HEK293 (cell line): ENCODE results near the gene UBA1.
A peak's percentile ranks its signal among the peaks of the same experiment; 100 is the strongest.

Experiments
- ATF2 ChIP-seq: fragments of 450-650 bp; formaldehyde crosslinking; IDR thresholded peaks from 2 replicates; pipeline ENCODE4 v1.5.1; 2016; ENCODE audit warnings: missing biosample characterization, missing genetic modification characterization, low read depth
- HOXC10 ChIP-seq: sonication (generic); formaldehyde crosslinking; IDR thresholded peaks from 2 replicates; pipeline ENCODE4 v1.8.1; 2023; ENCODE audit warnings: mild to moderate bottlenecking, missing genetic modification reagents
- KLF10 ChIP-seq: fragments of 450-650 bp; IDR thresholded peaks from 2 replicates; pipeline ENCODE4 v1.5.1; 2018; ENCODE audit warnings: missing biosample characterization, mild to moderate bottlenecking, missing genetic modification characterization
- KLF16 ChIP-seq: fragments of 450-650 bp; formaldehyde crosslinking; IDR thresholded peaks from 2 replicates; pipeline ENCODE4 v1.5.1; 2017; ENCODE audit warnings: missing biosample characterization, missing genetic modification characterization
- MYNN ChIP-seq: fragments of 450-650 bp; formaldehyde crosslinking; IDR thresholded peaks from 2 replicates; pipeline ENCODE4 v1.5.1; 2016; ENCODE audit warnings: missing biosample characterization, missing genetic modification characterization, borderline replicate concordance
- MZF1 ChIP-seq: fragments of 450-650 bp; formaldehyde crosslinking; IDR thresholded peaks from 2 replicates; pipeline ENCODE4 v1.5.1; 2017; ENCODE audit warnings: missing biosample characterization, missing genetic modification characterization, borderline replicate concordance
- SALL2 ChIP-seq: fragments of 450-650 bp; formaldehyde crosslinking; IDR thresholded peaks from 2 replicates; pipeline ENCODE4 v1.5.0; 2017; ENCODE audit warnings: missing biosample characterization, mild to moderate bottlenecking, missing genetic modification characterization, borderline replicate concordance
- YY1 ChIP-seq: fragments of 450-650 bp; formaldehyde crosslinking; IDR thresholded peaks from 2 replicates; pipeline ENCODE4 v1.5.1; 2018; ENCODE audit warnings: missing biosample characterization, missing genetic modification characterization
- ZBTB26 ChIP-seq: fragments of 450-650 bp; formaldehyde crosslinking; optimal IDR thresholded peaks from 2 replicates; pipeline ENCODE3; 2016; ENCODE audit warnings: missing biosample characterization, mild to moderate bottlenecking, missing genetic modification characterization
- ZBTB49 ChIP-seq: fragments of 450-650 bp; formaldehyde crosslinking; IDR thresholded peaks from 2 replicates; pipeline ENCODE4 v1.5.1; 2016; ENCODE audit warnings: missing biosample characterization, missing genetic modification characterization, low read depth
- ZBTB7A ChIP-seq: fragments of 450-650 bp; formaldehyde crosslinking; IDR thresholded peaks from 2 replicates; pipeline ENCODE4 v1.5.1; 2016; ENCODE audit warnings: low read depth, missing biosample characterization, missing genetic modification characterization
- ZFP41 ChIP-seq: fragments of 450-650 bp; formaldehyde crosslinking; IDR thresholded peaks from 2 replicates; pipeline ENCODE4 v1.5.1; 2016; ENCODE audit warnings: missing biosample characterization, missing genetic modification characterization, borderline replicate concordance
- ZFP69B ChIP-seq: fragments of 450-650 bp; formaldehyde crosslinking; IDR thresholded peaks from 2 replicates; pipeline ENCODE4 v1.5.1; 2016; ENCODE audit warnings: missing biosample characterization, missing genetic modification characterization
- ZNF133 ChIP-seq: fragments of 450-650 bp; formaldehyde crosslinking; IDR thresholded peaks from 2 replicates; pipeline ENCODE4 v1.5.1; 2016; ENCODE audit warnings: missing biosample characterization, missing genetic modification characterization
- ZNF184 ChIP-seq: fragments of 450-650 bp; IDR thresholded peaks from 2 replicates; pipeline ENCODE4 v1.5.1; 2018; ENCODE audit warnings: missing biosample characterization, mild to moderate bottlenecking, missing genetic modification characterization
- ZNF223 ChIP-seq: fragments of 450-650 bp; formaldehyde crosslinking; IDR thresholded peaks from 2 replicates; pipeline ENCODE4 v1.5.1; 2016; ENCODE audit warnings: missing biosample characterization, missing genetic modification characterization
- ZNF24 ChIP-seq: fragments of 450-650 bp; formaldehyde crosslinking; IDR thresholded peaks from 2 replicates; pipeline ENCODE4 v1.5.1; 2016; ENCODE audit warnings: missing biosample characterization, missing genetic modification characterization
- ZNF248 ChIP-seq: fragments of 450-650 bp; formaldehyde crosslinking; IDR thresholded peaks from 2 replicates; pipeline ENCODE4 v1.5.1; 2017; ENCODE audit warnings: missing biosample characterization, missing genetic modification characterization
- ZNF311 ChIP-seq: fragments of 450-650 bp; formaldehyde crosslinking; IDR thresholded peaks from 2 replicates; pipeline ENCODE4 v1.5.1; 2017; ENCODE audit warnings: missing biosample characterization, missing genetic modification characterization, borderline replicate concordance
- ZNF341 ChIP-seq: fragments of 450-650 bp; formaldehyde crosslinking; IDR thresholded peaks from 2 replicates; pipeline ENCODE4; 2016; ENCODE audit warnings: low read depth, missing biosample characterization, missing genetic modification characterization
- ZNF426 ChIP-seq: fragments of 450-650 bp; formaldehyde crosslinking; IDR thresholded peaks from 2 replicates; pipeline ENCODE4 v1.5.1; 2017; ENCODE audit warnings: missing biosample characterization, missing genetic modification characterization, mild to moderate bottlenecking, inconsistent platforms, moderate library complexity
- ZNF514 ChIP-seq: fragments of 450-650 bp; formaldehyde crosslinking; IDR thresholded peaks from 2 replicates; pipeline ENCODE4 v1.5.1; 2016; ENCODE audit warnings: missing biosample characterization, missing genetic modification characterization
- ZNF518A ChIP-seq: fragments of 450-650 bp; formaldehyde crosslinking; conservative IDR thresholded peaks from 2 replicates; pipeline ENCODE4 v1.5.1; 2016; ENCODE audit warnings: low read depth, missing biosample characterization, missing genetic modification characterization
- ZNF555 ChIP-seq: fragments of 450-650 bp; formaldehyde crosslinking; conservative IDR thresholded peaks from 2 replicates; pipeline ENCODE4 v1.5.1; 2017; ENCODE audit warnings: missing biosample characterization, mild to moderate bottlenecking, missing genetic modification characterization, inconsistent platforms
- ZNF645 ChIP-seq: fragments of 450-650 bp; formaldehyde crosslinking; IDR thresholded peaks from 2 replicates; pipeline ENCODE4; 2016; ENCODE audit warnings: missing biosample characterization, missing genetic modification characterization
- ZNF664 ChIP-seq: fragments of 450-650 bp; formaldehyde crosslinking; IDR thresholded peaks from 2 replicates; pipeline ENCODE4 v1.5.1; 2016; ENCODE audit warnings: missing biosample characterization, missing genetic modification characterization
- ZNF707 ChIP-seq: fragments of 450-650 bp; formaldehyde crosslinking; IDR thresholded peaks from 2 replicates; pipeline ENCODE4 v1.5.1; 2016; ENCODE audit warnings: missing biosample characterization, missing genetic modification characterization
- ZNF76 ChIP-seq: fragments of 450-650 bp; formaldehyde crosslinking; IDR thresholded peaks from 2 replicates; pipeline ENCODE4; 2016; ENCODE audit warnings: low read depth, missing biosample characterization, missing genetic modification characterization, borderline replicate concordance
- ZNF777 ChIP-seq: fragments of 450-650 bp; formaldehyde crosslinking; IDR thresholded peaks from 2 replicates; pipeline ENCODE4 v1.5.1; 2017; ENCODE audit warnings: missing biosample characterization, missing genetic modification characterization, borderline replicate concordance

The UBA1 gene

GRCh38 chrX:47144626-47145394, 48.8 kb upstream of the UBA1 start, which contains the start of the genes NDUFB11 and RBM10 (continued):
- TF ChIP-seq ZNF518A (no peak), KLF16 (tag by site-specific recombination) (no peak; the same call in 1 of the 2 replicates), ZBTB7A (no peak; the same call in 1 of the 2 replicates), ZBTB26 (peak; percentile 76), ZFP69B (no peak; the same call in 1 of the 2 replicates), ZNF514 (tag by site-specific recombination) (no peak), ZNF777 (tag by site-specific recombination) (no peak), ZNF426 (no peak), YY1 (tag by site-specific recombination) (peak; percentile 79; the same call in 1 of the 2 replicates), ZNF248 (no peak), ZNF341 (tag by site-specific recombination) (peak; percentile 40), ZNF645 (tag by site-specific recombination) (no peak), ZNF707 (tag by site-specific recombination) (no peak), KLF10 (tag by site-specific recombination) (peak; percentile 90), ZNF664 (no peak), MYNN (tag by site-specific recombination) (no peak), MZF1 (no peak), ZBTB49 (tag by site-specific recombination) (no peak), ZFP41 (no peak), ATF2 (tag by site-specific recombination) (no peak), HOXC10 (CRISPR knock-in tag) (no peak), ZNF24 (tag by site-specific recombination) (no peak), ZNF555 (tag by site-specific recombination) (no peak), ZNF311 (tag by site-specific recombination) (no peak), ZNF184 (tag by site-specific recombination) (no peak), ZNF133 (tag by site-specific recombination) (no peak), ZNF76 (tag by site-specific recombination) (peak; percentile 80), ZNF223 (tag by site-specific recombination) (no peak), SALL2 (tag by site-specific recombination) (no peak)
